GM21423 (cell line): ENCODE results near the gene E2F3.

ENCODE experiments used
- ATAC-seq: cut with Tn5 transposase; IDR thresholded peaks from one replicate; pipeline ENCODE4 v1.9.1; 2021; ENCODE audit warnings: mild to moderate bottlenecking, moderate library complexity; ENCODE audit not compliant: unreplicated experiment

Gene E2F3

GRCh38 chr6:20432692-20433091 lies 31.0 kb downstream of the E2F3 start:
- ATAC-seq = no peak

- ATAC-seq = no peak
Observed at GRCh38 chr6:20433321-20433720, 31.6 kb downstream of the E2F3 start.

GRCh38 chr6:20433929-20434328 lies 32.2 kb downstream of the E2F3 start:
- no peak for ATAC-seq

- no peak for ATAC-seq
Observed at GRCh38 chr6:20434766-20435165, 33.1 kb downstream of the E2F3 start.

GRCh38 chr6:20436719-20437118 lies 35.0 kb downstream of the E2F3 start:
- no peak for ATAC-seq

GRCh38 chr6:20437639-20438038 lies 36.0 kb downstream of the E2F3 start:
- ATAC-seq = no peak

- ATAC-seq = no peak
Observed at GRCh38 chr6:20438462-20439070, 36.9 kb downstream of the E2F3 start.

- no peak for ATAC-seq
Observed at GRCh38 chr6:20439558-20439957, 37.9 kb downstream of the E2F3 start.

GRCh38 chr6:20440296-20440695 lies 38.6 kb downstream of the E2F3 start:
- ATAC-seq = no peak

GRCh38 chr6:20441236-20441635 lies 39.6 kb downstream of the E2F3 start:
- no peak for ATAC-seq

- no peak for ATAC-seq
Observed at GRCh38 chr6:20441921-20442320, 40.2 kb downstream of the E2F3 start.

GRCh38 chr6:20444786-20445271 lies 43.1 kb downstream of the E2F3 start:
- no peak for ATAC-seq

GRCh38 chr6:20447157-20447556 lies 45.5 kb downstream of the E2F3 start:
- ATAC-seq = no peak

GRCh38 chr6:20447581-20448132 lies 46.0 kb downstream of the E2F3 start:
- no peak for ATAC-seq

GRCh38 chr6:20448828-20449227 lies 47.1 kb downstream of the E2F3 start:
- no peak for ATAC-seq

- ATAC-seq = no peak
Observed at GRCh38 chr6:20454204-20454824, 52.6 kb downstream of the E2F3 start.

GRCh38 chr6:20455251-20455940 lies 53.7 kb downstream of the E2F3 start:
- no peak for ATAC-seq

- ATAC-seq = no peak
Observed at GRCh38 chr6:20458027-20458894, 56.6 kb downstream of the E2F3 start.

GRCh38 chr6:20459682-20460081 lies 58.0 kb downstream of the E2F3 start:
- no peak for ATAC-seq

- no peak for ATAC-seq
Observed at GRCh38 chr6:20461576-20461975, 59.9 kb downstream of the E2F3 start.

- peak; percentile 68 for ATAC-seq
Observed at GRCh38 chr6:20463396-20463795, 61.7 kb downstream of the E2F3 start.
